Osteoblast (primary cell): ENCODE measurements around the gene KRTAP10-3. TPM values are rescaled to one million over a fixed set of nuclear protein-coding genes. Genes with fewer than 3 reads are reported as not detected.
"Not testable (repeated sequence)": the region's sequence is repeated elsewhere in the genome, so short reads cannot be mapped to it uniquely, and the experiment has no call there.

Source experiments
- DNase-seq: peaks from one replicate; pipeline ENCODE4 v3.0.0; 2011; ENCODE audit warnings: low spot score, mixed read lengths; ENCODE audit not compliant: insufficient read length; ENCODE audit errors: missing footprints
- H2AFZ ChIP-seq: 2 replicates; pipeline ENCODE4 v1.6.0; 2011; ENCODE audit warnings: mild to moderate bottlenecking, low read length
- H3K27ac ChIP-seq: 2 replicates; pipeline ENCODE4 v1.5.1; 2011; ENCODE audit warnings: mild to moderate bottlenecking, low read depth, low read length, moderate library complexity
- H3K27me3 ChIP-seq: 2 replicates; pipeline ENCODE4 v1.6.0; 2012; ENCODE audit warnings: mild to moderate bottlenecking, control low read depth, inconsistent platforms, low read length, moderate library complexity; ENCODE audit not compliant: insufficient read depth
- H3K36me3 ChIP-seq: 2 replicates; pipeline ENCODE4 v1.5.1; 2011; ENCODE audit warnings: mild to moderate bottlenecking, low read length, control low read depth, moderate library complexity; ENCODE audit not compliant: insufficient read depth
- H3K4me1 ChIP-seq: 2 replicates; pipeline ENCODE4 v1.5.1; 2011; ENCODE audit warnings: mild to moderate bottlenecking, low read length, control low read depth, moderate library complexity; ENCODE audit not compliant: insufficient read depth
- H3K4me2 ChIP-seq: 2 replicates; pipeline ENCODE4 v1.6.0; 2011; ENCODE audit warnings: mild to moderate bottlenecking, low read length; ENCODE audit not compliant: insufficient read depth
- H3K4me3 ChIP-seq: fragments of 200-600 bp; sonication (generic); 3 replicates; pipeline ENCODE4 v1.5.1; 2012; ENCODE audit warnings: mild to moderate bottlenecking, low read length, inconsistent platforms; ENCODE audit not compliant: insufficient read depth
- H3K79me2 ChIP-seq: 2 replicates; pipeline ENCODE4 v1.6.0; 2012; ENCODE audit warnings: mild to moderate bottlenecking, low read length, control low read depth, inconsistent platforms; ENCODE audit not compliant: insufficient read depth
- H3K9me3 ChIP-seq: 2 replicates; pipeline ENCODE4 v1.5.1; 2011; ENCODE audit warnings: low read depth, low read length, control low read depth
- H4K20me1 ChIP-seq: 2 replicates; pipeline ENCODE4 v1.6.0; 2012; ENCODE audit warnings: mild to moderate bottlenecking, low read length, control low read depth; ENCODE audit not compliant: insufficient read depth
- CTCF ChIP-seq: IDR thresholded peaks from 2 replicates; pipeline ENCODE4 v1.5.1; 2011; ENCODE audit warnings: mild to moderate bottlenecking, low read depth, low read length, moderate library complexity; ENCODE audit errors: extremely low read depth
- total RNA-seq: library from RNA; depleted of rRNA; stranded (reverse); fragments of >200 nt; gene quantifications from 2 replicates; pipeline ENCODE4 v1.2.3, GENCODE V29; 2012

The KRTAP10-3 gene
- total RNA-seq, 1 donor, result not detected

- no peak overlapping the region for H2AFZ ChIP-seq
- H3K79me2 ChIP-seq, result no peaks in the 10 kb centered on the region
- H3K27ac ChIP-seq, result no peak overlapping the region
- no peaks in the 10 kb centered on the region for H3K36me3 ChIP-seq
- no peaks in the 10 kb centered on the region for H4K20me1 ChIP-seq
- H3K4me3 ChIP-seq, result no peak overlapping the region
- no peak for DNase-seq
- H3K27me3 ChIP-seq, result no peaks in the 10 kb centered on the region
- H3K4me2 ChIP-seq, result no peak overlapping the region
- H3K4me1 ChIP-seq, result no peaks in the 10 kb centered on the region
- TF ChIP-seq CTCF, result no peak
- no peaks in the 10 kb centered on the region for H3K9me3 ChIP-seq
Measured at GRCh38 chr21:44602463-44602850, 43.9 kb upstream of the KRTAP10-3 start.

- no peak overlapping the region for H3K4me2 ChIP-seq
Measured at GRCh38 chr21:44601596-44602462, 43.2 kb upstream of the KRTAP10-3 start.

GRCh38 chr21:44601091-44601490 is 42.5 kb upstream of the KRTAP10-3 start:
- H3K4me3 ChIP-seq, H3K9me3 ChIP-seq, H3K27me3 ChIP-seq, H3K79me2 ChIP-seq, H3K27ac ChIP-seq, H3K4me1 ChIP-seq, H3K4me2 ChIP-seq, H2AFZ ChIP-seq, H3K36me3 ChIP-seq, DNase-seq, H4K20me1 ChIP-seq: not testable (repeated sequence)

More at GRCh38 chr21:44601596-44602462, 43.2 kb upstream of the KRTAP10-3 start:
- no peak for DNase-seq
- Histone ChIP-seq H3K27me3 (no peaks in the 10 kb centered on the region), H3K27ac (no peak overlapping the region), H3K4me3 (no peak overlapping the region), H4K20me1 (no peaks in the 10 kb centered on the region), H3K79me2 (no peaks in the 10 kb centered on the region), H2AFZ (no peak overlapping the region), H3K4me1 (no peaks in the 10 kb centered on the region), H3K36me3 (no peaks in the 10 kb centered on the region), H3K9me3 (no peaks in the 10 kb centered on the region)
- no peak for TF ChIP-seq CTCF

GRCh38 chr21:44600118-44600978 is 41.8 kb upstream of the KRTAP10-3 start, which contains the start of gene KRTAP10-7:
TSS of gene KRTAP10-7 (plus strand) at chr21:44600597. CDS start at chr21:44600622, 25 bp downstream.
- H3K4me2 ChIP-seq, H3K4me1 ChIP-seq, H3K79me2 ChIP-seq, H3K4me3 ChIP-seq, H3K27ac ChIP-seq, H4K20me1 ChIP-seq, H3K36me3 ChIP-seq, H3K9me3 ChIP-seq, DNase-seq, H2AFZ ChIP-seq, H3K27me3 ChIP-seq: not testable (repeated sequence)
